ENCODE data around the gene RPS27A. TPM values are rescaled to one million over a fixed set of nuclear protein-coding genes. Genes with fewer than 3 reads are reported as not detected.
"Not testable (repeated sequence)": the region's sequence is repeated elsewhere in the genome, so short reads cannot be mapped to it uniquely, and the experiment has no call there.

RPS27A gene
- total RNA-seq, 1 experiment from 2014 or later, result 747 TPM

GRCh38 chr2:55277310-55277709, 44.8 kb downstream of the RPS27A start:
- no peak for TF ChIP-seq CTCF (IDR thresholded peaks at IDR 0.05; ENCODE audit: unreplicated experiment)
- no peaks in the 10 kb centered on the region for H3K9me3 Mint-ChIP-seq (ENCODE audit: low read depth, unreplicated experiment)
- no peak overlapping the region for H3K4me3 Mint-ChIP-seq (ENCODE audit: low read depth, unreplicated experiment)
- peaks cover 9% of the 10 kb centered on the region for H3K36me3 Mint-ChIP-seq (ENCODE audit: insufficient read depth, unreplicated experiment)
- H3K27me3 Mint-ChIP-seq (ENCODE audit: unreplicated experiment), result no peaks in the 10 kb centered on the region
- BruUV-seq (replicated peaks), result no TSS peak
- H3K4me1 Mint-ChIP-seq (ENCODE audit: low read depth, unreplicated experiment), result peaks cover 17% of the 10 kb centered on the region
- CTCF ChIA-PET, result interaction anchor here (0.7 kb wide), 1 partner anchor 484 kb away, joined by 3 read pairs; no protein-coding TSS in a partner anchor
- DNase-seq, result no peak
- intact Hi-C loops (cut with micrococcal nuclease; ENCODE audit: unreplicated experiment), result no loop called here
- H3K27ac Mint-ChIP-seq (ENCODE audit: unreplicated experiment), result no peak overlapping the region

GRCh38 chr2:55279214-55279835, 46.8 kb downstream of the RPS27A start:
- H3K4me3 Mint-ChIP-seq (ENCODE audit: low read depth, unreplicated experiment); CTCF ChIA-PET; H3K27me3 Mint-ChIP-seq (ENCODE audit: unreplicated experiment); DNase-seq; H3K27ac Mint-ChIP-seq (ENCODE audit: unreplicated experiment); BruUV-seq (replicated peaks); H3K9me3 Mint-ChIP-seq (ENCODE audit: low read depth, unreplicated experiment); intact Hi-C loops (cut with micrococcal nuclease; ENCODE audit: unreplicated experiment): not testable (repeated sequence)
- H3K36me3 Mint-ChIP-seq (ENCODE audit: insufficient read depth, unreplicated experiment), result peaks cover 18% of the 10 kb centered on the region
- H3K4me1 Mint-ChIP-seq (ENCODE audit: low read depth, unreplicated experiment), result peaks cover 17% of the 10 kb centered on the region

GRCh38 chr2:55279859-55280424, 47.5 kb downstream of the RPS27A start:
- Mint-ChIP-seq H3K36me3 (ENCODE audit: insufficient read depth, unreplicated experiment) (peaks cover 18% of the 10 kb centered on the region), H3K4me1 (ENCODE audit: low read depth, unreplicated experiment) (peaks cover 17% of the 10 kb centered on the region)
- BruUV-seq (replicated peaks); CTCF ChIA-PET; H3K4me3 Mint-ChIP-seq (ENCODE audit: low read depth, unreplicated experiment); H3K27ac Mint-ChIP-seq (ENCODE audit: unreplicated experiment); DNase-seq; H3K9me3 Mint-ChIP-seq (ENCODE audit: low read depth, unreplicated experiment); H3K27me3 Mint-ChIP-seq (ENCODE audit: unreplicated experiment): not testable (repeated sequence)
- intact Hi-C loops (cut with micrococcal nuclease; ENCODE audit: unreplicated experiment), result loop anchor here (5.0 to 10.0 kb wide), 2 partner anchors 152 to 235 kb away; partner anchors contain the start of gene CFAP36

GRCh38 chr2:55280851-55281546, 48.5 kb downstream of the RPS27A start:
- DNase-seq, result not testable (repeated sequence)
- H3K4me3 Mint-ChIP-seq (ENCODE audit: low read depth, unreplicated experiment), result peak overlapping the region; percentile 84

GRCh38 chr2:55282110-55282917, 49.8 kb downstream of the RPS27A start:
- no peak for TF ChIP-seq CTCF (IDR thresholded peaks at IDR 0.05; ENCODE audit: unreplicated experiment)
- DNase-seq, result peak; percentile 85
- TSS peak; percentile 60 for BruUV-seq (replicated peaks)
- peaks cover 17% of the 10 kb centered on the region for H3K4me1 Mint-ChIP-seq (ENCODE audit: low read depth, unreplicated experiment)
- no peaks in the 10 kb centered on the region for H3K27me3 Mint-ChIP-seq (ENCODE audit: unreplicated experiment)
- H3K36me3 Mint-ChIP-seq (ENCODE audit: insufficient read depth, unreplicated experiment), result peaks cover 18% of the 10 kb centered on the region
- CTCF ChIA-PET, result no interaction called here
- H3K4me3 Mint-ChIP-seq (ENCODE audit: low read depth, unreplicated experiment), result peak overlapping the region; percentile 84
- H3K27ac Mint-ChIP-seq (ENCODE audit: unreplicated experiment), result peak overlapping the region; percentile 89
- H3K9me3 Mint-ChIP-seq (ENCODE audit: low read depth, unreplicated experiment), result no peaks in the 10 kb centered on the region
- intact Hi-C loops (cut with micrococcal nuclease; ENCODE audit: unreplicated experiment), result loop anchor here (5.0 to 10.0 kb wide), 2 partner anchors 150 to 232 kb away; partner anchors contain the start of gene CFAP36

More at GRCh38 chr2:55280851-55281546, 48.5 kb downstream of the RPS27A start:
- Mint-ChIP-seq H3K36me3 (ENCODE audit: insufficient read depth, unreplicated experiment) (peaks cover 18% of the 10 kb centered on the region), H3K4me1 (ENCODE audit: low read depth, unreplicated experiment) (peaks cover 17% of the 10 kb centered on the region), H3K27ac (ENCODE audit: unreplicated experiment) (peak overlapping the region; percentile 58)
- H3K9me3 Mint-ChIP-seq (ENCODE audit: low read depth, unreplicated experiment); H3K27me3 Mint-ChIP-seq (ENCODE audit: unreplicated experiment); BruUV-seq (replicated peaks): not testable (repeated sequence)
- intact Hi-C loops (cut with micrococcal nuclease; ENCODE audit: unreplicated experiment), result loop anchor here (5.0 to 10.0 kb wide), 2 partner anchors 151 to 234 kb away; partner anchors contain the start of gene CFAP36
- CTCF ChIA-PET, result interaction anchor here (0.6 kb wide), 1 partner anchor 30 kb away, joined by 5 read pairs; no protein-coding TSS in a partner anchor
